Activated CD8-positive, alpha-beta T cell treated with anti-CD3 and anti-CD28 coated beads for 36 hours (primary cell): ENCODE data around the gene LYRM1. TPM values are rescaled to one million over a fixed set of nuclear protein-coding genes. Genes with fewer than 3 reads are reported as not detected.

Experiments used
- ATAC-seq: fragments of 200-7000 bp; cut with Tn5 transposase; one replicate; pipeline ENCODE4 v1.10.0; 2021; ENCODE audit warnings: mild to moderate bottlenecking, moderate library complexity
- CTCF ChIA-PET: fragments of 350-600 bp; sonication (Branson Sonifier 250); formaldehyde crosslinking; loops from one replicate; lab custom pipeline; 2021; ENCODE audit warnings: antibody characterized with exemption; lab: Charles Lee
- POLR2A ChIA-PET: fragments of 350-600 bp; sonication (Branson Sonifier 250); formaldehyde crosslinking; loops from one replicate; lab custom pipeline; 2021; ENCODE audit warnings: antibody characterized with exemption; lab: Charles Lee
- DNase-seq: peaks from one replicate; pipeline ENCODE4 v3.0.0-alpha.2; 2020
- H3K27ac Mint-ChIP-seq: one replicate; pipeline ENCODE4 v1.8.0; 2021; ENCODE audit warnings: mild to moderate bottlenecking, mixed read lengths
- H3K27me3 Mint-ChIP-seq: one replicate; pipeline ENCODE4 v1.8.0; 2021; ENCODE audit warnings: mixed read lengths
- H3K36me3 Mint-ChIP-seq: one replicate; pipeline ENCODE4 v1.8.0; 2021; ENCODE audit warnings: low read depth, mixed read lengths
- H3K4me1 Mint-ChIP-seq: one replicate; pipeline ENCODE4 v1.8.0; 2021; ENCODE audit warnings: low read depth, mixed read lengths
- H3K4me3 Mint-ChIP-seq: one replicate; pipeline ENCODE4 v1.8.0; 2021; ENCODE audit warnings: mild to moderate bottlenecking, moderate library complexity, mixed read lengths
- H3K9me3 Mint-ChIP-seq: one replicate; pipeline ENCODE4 v1.8.0; 2021; ENCODE audit warnings: mixed read lengths
- CTCF ChIP-seq: fragments of 200-600 bp; IDR thresholded peaks from one replicate; pipeline ENCODE4 v1.8.0; 2022; ENCODE audit warnings: antibody characterized with exemption, mild to moderate bottlenecking
- intact Hi-C: fragments of 100-400 bp; cut with micrococcal nuclease; formaldehyde crosslinking; loops from one replicate; pipeline ENCODE4 v1.10.0; 2022
- total RNA-seq, 2 experiments: library from RNA; stranded (reverse); gene quantifications; one replicate each; pipeline ENCODE4 v1.2.3, GENCODE V29; 2021

LYRM1 gene
- total RNA-seq, 2 experiments from 2014 or later = 31.3 to 32.5 TPM

GRCh38 chr16:20950294-20950693 lies 49.7 kb downstream of the LYRM1 start:
- POLR2A ChIA-PET = interaction anchor here (1.0 kb wide), 1 partner anchor 8 kb away, joined by 3 read pairs; no protein-coding TSS in a partner anchor
- no peak overlapping the region for H3K27ac Mint-ChIP-seq
- intact Hi-C loops = no loop called here
- H3K9me3 Mint-ChIP-seq = no peaks in the 10 kb centered on the region
- no peaks in the 10 kb centered on the region for H3K36me3 Mint-ChIP-seq
- H3K4me1 Mint-ChIP-seq = peaks cover 4% of the 10 kb centered on the region
- H3K27me3 Mint-ChIP-seq = no peaks in the 10 kb centered on the region
- H3K4me3 Mint-ChIP-seq = no peak overlapping the region
- DNase-seq (no peak), ATAC-seq (no peak)
- CTCF ChIA-PET = interaction anchor here (1.4 kb wide), 1 partner anchor 28 kb away, joined by 5 read pairs; no protein-coding TSS in a partner anchor
- no peak for TF ChIP-seq CTCF

DNA sequence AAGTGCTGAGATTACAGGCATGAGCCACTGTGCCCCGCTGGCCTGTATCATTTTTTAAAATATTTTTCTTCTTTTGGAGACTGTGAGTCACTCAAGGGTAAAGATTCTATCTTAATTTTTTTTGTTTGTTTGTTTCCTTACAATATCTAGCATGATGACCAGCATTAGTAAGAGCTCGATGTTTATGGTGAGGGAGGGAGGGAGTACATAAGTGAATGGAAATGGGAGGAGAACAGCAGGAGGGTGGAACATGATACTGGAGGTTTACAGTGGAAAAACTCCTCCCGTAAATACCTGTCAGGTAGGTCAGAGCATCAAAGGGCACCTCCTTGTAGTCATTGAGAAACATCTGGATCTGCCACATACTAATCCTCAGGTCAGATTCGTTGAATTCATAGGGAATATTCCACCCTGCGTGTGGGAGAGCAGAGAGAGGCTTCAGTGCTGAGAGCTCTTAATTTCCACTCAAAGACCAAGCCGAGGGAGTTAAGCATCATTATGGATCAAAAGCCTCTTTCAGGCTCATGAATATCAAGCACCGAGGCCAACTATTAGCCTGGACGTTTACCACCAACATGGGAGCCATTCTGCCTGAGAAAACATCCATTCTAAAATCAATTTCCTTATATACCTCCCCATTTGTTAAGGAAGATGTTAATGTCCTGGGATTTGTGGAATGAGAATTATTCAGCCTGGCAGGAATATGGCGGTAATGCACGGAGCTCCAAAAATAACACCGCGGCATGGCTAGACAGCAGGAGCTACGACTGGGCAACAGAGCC lies 51.8 kb downstream of the LYRM1 start:
- DNase-seq (no peak), ATAC-seq (no peak)
- H3K27ac Mint-ChIP-seq = no peak overlapping the region
- ChIA-PET CTCF (interaction anchor here (1.4 kb wide), 1 partner anchor 102 kb away, joined by 3 read pairs; no protein-coding TSS in a partner anchor), POLR2A (interaction anchor here (0.5 kb wide), 1 partner anchor 559 kb away, joined by 3 read pairs; no protein-coding TSS in a partner anchor)
- H3K4me3 Mint-ChIP-seq = no peak overlapping the region
- no peaks in the 10 kb centered on the region for H3K4me1 Mint-ChIP-seq
- intact Hi-C loops = no loop called here
- no peaks in the 10 kb centered on the region for H3K36me3 Mint-ChIP-seq
- H3K9me3 Mint-ChIP-seq = no peaks in the 10 kb centered on the region
- no peak for TF ChIP-seq CTCF
- H3K27me3 Mint-ChIP-seq = no peaks in the 10 kb centered on the region

- TF ChIP-seq CTCF = no peak
- DNase-seq = no peak
- CTCF ChIA-PET = interaction anchor here (0.7 kb wide), 1 partner anchor 47 kb away, joined by 3 read pairs; no protein-coding TSS in a partner anchor
- POLR2A ChIA-PET = no interaction called here
- Mint-ChIP-seq H3K4me1 (no peaks in the 10 kb centered on the region), H3K4me3 (no peak overlapping the region), H3K36me3 (no peaks in the 10 kb centered on the region), H3K27ac (no peak overlapping the region), H3K27me3 (no peaks in the 10 kb centered on the region), H3K9me3 (no peaks in the 10 kb centered on the region)
- intact Hi-C loops = no loop called here
- no peak for ATAC-seq
These were observed 54.0 kb downstream of the LYRM1 start for GRCh38 chr16:20954574-20954973.

DNA sequence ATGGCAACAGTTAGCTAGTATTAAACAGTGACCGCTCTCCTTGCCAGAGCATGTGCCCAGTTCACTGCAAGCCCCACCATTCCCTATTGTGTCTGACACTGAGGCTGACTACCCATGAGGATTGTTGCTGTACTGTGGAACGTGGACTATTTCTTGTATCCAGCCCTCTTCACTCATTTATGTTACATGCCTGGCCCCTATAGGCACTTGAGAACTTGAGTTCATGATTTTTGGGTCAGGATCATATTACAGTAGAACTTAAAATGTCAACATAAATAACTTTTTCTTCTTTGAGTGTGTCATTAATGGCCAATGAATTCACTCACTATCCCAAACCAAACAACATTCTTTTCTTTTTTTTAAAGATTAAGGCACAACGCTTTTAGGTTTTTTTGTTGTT lies 55.7 kb downstream of the LYRM1 start:
- CTCF ChIA-PET = no interaction called here
- intact Hi-C loops = no loop called here
- DNase-seq (no peak), ATAC-seq (no peak)
- H3K27me3 Mint-ChIP-seq = no peaks in the 10 kb centered on the region
- no peaks in the 10 kb centered on the region for H3K9me3 Mint-ChIP-seq
- POLR2A ChIA-PET = interaction anchor here (0.6 kb wide), 1 partner anchor 1726 kb away, joined by 3 read pairs; no protein-coding TSS in a partner anchor
- no peak overlapping the region for H3K27ac Mint-ChIP-seq
- no peak overlapping the region for H3K4me3 Mint-ChIP-seq
- no peaks in the 10 kb centered on the region for H3K36me3 Mint-ChIP-seq
- no peaks in the 10 kb centered on the region for H3K4me1 Mint-ChIP-seq
- no peak for TF ChIP-seq CTCF

DNA sequence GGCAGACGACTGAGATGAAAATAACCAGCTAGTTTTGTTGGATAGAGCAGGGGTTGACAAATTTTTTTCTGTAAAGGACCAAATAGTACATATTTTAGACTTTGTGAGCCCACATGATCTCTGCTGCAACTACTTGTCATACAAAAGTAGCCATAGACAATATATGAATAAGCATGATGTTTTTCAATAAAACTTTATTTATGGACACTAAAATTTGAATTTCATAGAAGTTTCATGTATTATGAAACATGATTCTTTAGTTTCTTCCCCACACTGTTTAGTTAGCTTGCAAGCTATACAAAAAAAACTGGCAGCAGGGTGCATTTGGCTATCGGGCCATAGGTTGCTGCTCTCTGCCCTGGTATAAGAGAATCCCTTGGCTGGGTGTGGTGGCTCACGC lies 56.6 kb downstream of the LYRM1 start:
- no peaks in the 10 kb centered on the region for H3K9me3 Mint-ChIP-seq
- TF ChIP-seq CTCF = no peak
- POLR2A ChIA-PET = interaction anchor here (0.6 kb wide), 2 partner anchors 191 to 1725 kb away, joined by 3 to 4 read pairs; no protein-coding TSS in a partner anchor
- no peaks in the 10 kb centered on the region for H3K27me3 Mint-ChIP-seq
- CTCF ChIA-PET = no interaction called here
- intact Hi-C loops = no loop called here
- no peak overlapping the region for H3K4me3 Mint-ChIP-seq
- DNase-seq (no peak), ATAC-seq (no peak)
- H3K36me3 Mint-ChIP-seq = no peaks in the 10 kb centered on the region
- H3K27ac Mint-ChIP-seq = no peak overlapping the region
- no peaks in the 10 kb centered on the region for H3K4me1 Mint-ChIP-seq
